ENCODE data around the gene TMEM132D.

TMEM132D gene

DNA sequence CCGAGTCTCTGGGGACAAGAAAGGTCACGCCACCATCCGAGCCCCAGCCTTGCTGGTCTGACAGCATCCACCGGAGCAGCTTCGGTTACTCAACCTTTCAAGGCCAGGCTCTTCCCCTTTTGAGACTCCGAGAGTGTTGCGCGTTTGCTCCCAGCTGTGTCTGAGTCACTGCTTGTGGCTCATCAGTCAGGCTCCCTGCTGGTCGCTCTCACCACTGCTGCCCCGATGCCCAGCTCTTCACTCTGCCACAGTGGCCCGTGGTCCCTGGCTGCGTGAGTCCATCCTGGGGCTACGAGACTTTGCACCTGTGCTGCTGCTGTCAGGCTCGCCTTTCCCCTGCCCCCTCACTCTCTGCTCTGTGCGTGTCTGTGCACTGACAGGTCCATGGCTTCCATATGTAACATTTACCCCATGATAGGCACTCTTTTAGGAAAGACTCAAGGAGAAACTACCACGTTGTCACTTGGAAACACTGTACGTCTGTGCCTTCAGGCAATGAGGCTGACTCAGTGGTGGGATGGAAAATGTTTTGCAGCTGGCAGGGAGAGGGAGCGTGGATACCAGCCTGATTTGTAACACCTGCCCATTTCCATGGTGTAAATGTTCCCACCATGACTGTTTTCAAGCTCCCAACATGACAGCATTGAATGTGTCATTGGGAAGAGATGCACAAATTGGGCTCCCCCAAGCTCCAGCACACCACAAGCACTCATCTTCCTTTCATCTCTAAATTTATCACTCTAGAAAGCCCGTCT lies 350.7 kb downstream of the TMEM132D start:
- Histone ChIP-seq H3K9me3 (ENCODE audit: control insufficient read depth, insufficient read depth, low read depth, low read length) (no peaks in the 10 kb centered on the region), H3K27ac (ENCODE audit: extremely low read depth, low read depth, low read length) (no peak overlapping the region), H3K36me3 (ENCODE audit: control insufficient read depth in 2 of 2, insufficient read depth in 1 of 2, low read length in 2 of 2) (no peaks in the 10 kb centered on the region), H3K4me3 (ENCODE audit: low read depth, low read length) (no peak overlapping the region), H3K4me1 (ENCODE audit: control insufficient read depth, insufficient read depth, low read length) (no peaks in the 10 kb centered on the region)
- POLR2A ChIA-PET: no interaction called here
- CTCF ChIA-PET: no interaction called here
- TF ChIP-seq ZNF843 (tag by site-specific recombination; IDR thresholded peaks at IDR 0.05): no peak
- no peak for TF ChIP-seq ZBTB20 (tag by site-specific recombination; IDR thresholded peaks at IDR 0.05)
- TF ChIP-seq, protein P1, sequence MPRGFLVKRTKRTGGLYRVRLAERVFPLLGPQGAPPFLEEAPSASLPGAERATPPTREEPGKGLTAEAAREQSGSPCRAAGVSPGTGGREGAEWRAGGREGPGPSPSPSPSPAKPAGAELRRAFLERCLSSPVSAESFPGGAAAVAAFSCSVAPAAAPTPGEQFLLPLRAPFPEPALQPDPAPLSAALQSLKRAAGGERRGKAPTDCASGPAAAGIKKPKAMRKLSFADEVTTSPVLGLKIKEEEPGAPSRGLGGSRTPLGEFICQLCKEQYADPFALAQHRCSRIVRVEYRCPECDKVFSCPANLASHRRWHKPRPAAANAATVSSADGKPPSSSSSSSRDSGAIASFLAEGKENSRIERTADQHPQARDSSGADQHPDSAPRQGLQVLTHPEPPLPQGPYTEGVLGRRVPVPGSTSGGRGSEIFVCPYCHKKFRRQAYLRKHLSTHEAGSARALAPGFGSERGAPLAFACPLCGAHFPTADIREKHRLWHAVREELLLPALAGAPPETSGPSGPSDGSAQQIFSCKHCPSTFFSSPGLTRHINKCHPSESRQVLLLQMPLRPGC (tag by site-specific recombination; IDR thresholded peaks at IDR 0.05): no peak
- no peak for TF ChIP-seq ZIC2 (tag by site-specific recombination; IDR thresholded peaks at IDR 0.05)
- TF ChIP-seq ZNF423 (tag by site-specific recombination; IDR thresholded peaks at IDR 0.05): no peak
- no peak for TF ChIP-seq ZNF747 (tag by site-specific recombination; IDR thresholded peaks at IDR 0.05)
- no peak for TF ChIP-seq ZNF169 (tag by site-specific recombination; IDR thresholded peaks at IDR 0.05)
- TF ChIP-seq, protein P2, sequence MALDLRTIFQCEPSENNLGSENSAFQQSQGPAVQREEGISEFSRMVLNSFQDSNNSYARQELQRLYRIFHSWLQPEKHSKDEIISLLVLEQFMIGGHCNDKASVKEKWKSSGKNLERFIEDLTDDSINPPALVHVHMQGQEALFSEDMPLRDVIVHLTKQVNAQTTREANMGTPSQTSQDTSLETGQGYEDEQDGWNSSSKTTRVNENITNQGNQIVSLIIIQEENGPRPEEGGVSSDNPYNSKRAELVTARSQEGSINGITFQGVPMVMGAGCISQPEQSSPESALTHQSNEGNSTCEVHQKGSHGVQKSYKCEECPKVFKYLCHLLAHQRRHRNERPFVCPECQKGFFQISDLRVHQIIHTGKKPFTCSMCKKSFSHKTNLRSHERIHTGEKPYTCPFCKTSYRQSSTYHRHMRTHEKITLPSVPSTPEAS (tag by site-specific recombination; IDR thresholded peaks at IDR 0.05): no peak

DNA sequence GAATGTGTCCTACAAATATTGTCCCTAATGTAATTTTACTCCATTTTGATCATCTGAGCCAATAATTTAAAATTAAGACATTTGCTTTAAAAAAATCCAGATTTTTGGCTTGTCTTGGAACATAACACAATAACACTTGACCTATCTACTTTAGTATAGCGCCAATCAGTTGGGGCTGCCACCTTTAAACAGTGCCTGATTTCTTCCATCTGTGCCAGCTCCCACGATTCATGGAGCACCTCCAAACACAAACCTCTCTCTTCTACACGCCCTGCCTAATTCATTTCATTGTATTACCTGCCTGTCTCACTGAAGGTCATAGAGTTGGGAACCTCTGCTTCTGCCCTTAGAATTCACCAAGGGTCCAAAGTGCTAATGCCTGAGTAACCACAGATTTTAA lies 352.4 kb downstream of the TMEM132D start:
- Histone ChIP-seq H3K27ac (ENCODE audit: extremely low read depth, low read depth, low read length) (no peak overlapping the region), H3K36me3 (ENCODE audit: control insufficient read depth in 2 of 2, insufficient read depth in 1 of 2, low read length in 2 of 2) (no peaks in the 10 kb centered on the region), H3K9me3 (ENCODE audit: control insufficient read depth, insufficient read depth, low read depth, low read length) (no peaks in the 10 kb centered on the region), H3K4me3 (ENCODE audit: low read depth, low read length) (no peak overlapping the region), H3K4me1 (ENCODE audit: control insufficient read depth, insufficient read depth, low read length) (no peaks in the 10 kb centered on the region)
- POLR2A ChIA-PET: no interaction called here
- CTCF ChIA-PET: no interaction called here
- TF ChIP-seq ZNF660 (tag by site-specific recombination; IDR thresholded peaks at IDR 0.05) (no peak), ZNF274 (IDR thresholded peaks at IDR 0.05; ENCODE audit: low read length) (no peak), ZNF274 (tag by site-specific recombination; IDR thresholded peaks at IDR 0.05; ENCODE audit: borderline replicate concordance) (no peak), ZNF658 (tag by site-specific recombination; IDR thresholded peaks at IDR 0.05) (no peak)
- TF ChIP-seq, protein P3, sequence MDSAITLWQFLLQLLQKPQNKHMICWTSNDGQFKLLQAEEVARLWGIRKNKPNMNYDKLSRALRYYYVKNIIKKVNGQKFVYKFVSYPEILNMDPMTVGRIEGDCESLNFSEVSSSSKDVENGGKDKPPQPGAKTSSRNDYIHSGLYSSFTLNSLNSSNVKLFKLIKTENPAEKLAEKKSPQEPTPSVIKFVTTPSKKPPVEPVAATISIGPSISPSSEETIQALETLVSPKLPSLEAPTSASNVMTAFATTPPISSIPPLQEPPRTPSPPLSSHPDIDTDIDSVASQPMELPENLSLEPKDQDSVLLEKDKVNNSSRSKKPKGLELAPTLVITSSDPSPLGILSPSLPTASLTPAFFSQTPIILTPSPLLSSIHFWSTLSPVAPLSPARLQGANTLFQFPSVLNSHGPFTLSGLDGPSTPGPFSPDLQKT (IDR thresholded peaks at IDR 0.05; ENCODE audit: borderline replicate concordance, low read depth, low read length): no peak
- TF ChIP-seq, protein P4, sequence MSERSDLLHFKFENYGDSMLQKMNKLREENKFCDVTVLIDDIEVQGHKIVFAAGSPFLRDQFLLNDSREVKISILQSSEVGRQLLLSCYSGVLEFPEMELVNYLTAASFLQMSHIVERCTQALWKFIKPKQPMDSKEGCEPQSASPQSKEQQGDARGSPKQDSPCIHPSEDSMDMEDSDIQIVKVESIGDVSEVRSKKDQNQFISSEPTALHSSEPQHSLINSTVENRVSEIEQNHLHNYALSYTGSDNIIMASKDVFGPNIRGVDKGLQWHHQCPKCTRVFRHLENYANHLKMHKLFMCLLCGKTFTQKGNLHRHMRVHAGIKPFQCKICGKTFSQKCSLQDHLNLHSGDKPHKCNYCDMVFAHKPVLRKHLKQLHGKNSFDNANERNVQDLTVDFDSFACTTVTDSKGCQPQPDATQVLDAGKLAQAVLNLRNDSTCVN (tag by site-specific recombination; optimal IDR thresholded peaks at IDR 0.05): no peak
- TF ChIP-seq, protein P5, sequence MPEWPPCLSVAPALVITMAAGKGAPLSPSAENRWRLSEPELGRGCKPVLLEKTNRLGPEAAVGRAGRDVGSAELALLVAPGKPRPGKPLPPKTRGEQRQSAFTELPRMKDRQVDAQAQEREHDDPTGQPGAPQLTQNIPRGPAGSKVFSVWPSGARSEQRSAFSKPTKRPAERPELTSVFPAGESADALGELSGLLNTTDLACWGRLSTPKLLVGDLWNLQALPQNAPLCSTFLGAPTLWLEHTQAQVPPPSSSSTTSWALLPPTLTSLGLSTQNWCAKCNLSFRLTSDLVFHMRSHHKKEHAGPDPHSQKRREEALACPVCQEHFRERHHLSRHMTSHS (tag by site-specific recombination; IDR thresholded peaks at IDR 0.05): no peak
- TF ChIP-seq, protein P6, sequence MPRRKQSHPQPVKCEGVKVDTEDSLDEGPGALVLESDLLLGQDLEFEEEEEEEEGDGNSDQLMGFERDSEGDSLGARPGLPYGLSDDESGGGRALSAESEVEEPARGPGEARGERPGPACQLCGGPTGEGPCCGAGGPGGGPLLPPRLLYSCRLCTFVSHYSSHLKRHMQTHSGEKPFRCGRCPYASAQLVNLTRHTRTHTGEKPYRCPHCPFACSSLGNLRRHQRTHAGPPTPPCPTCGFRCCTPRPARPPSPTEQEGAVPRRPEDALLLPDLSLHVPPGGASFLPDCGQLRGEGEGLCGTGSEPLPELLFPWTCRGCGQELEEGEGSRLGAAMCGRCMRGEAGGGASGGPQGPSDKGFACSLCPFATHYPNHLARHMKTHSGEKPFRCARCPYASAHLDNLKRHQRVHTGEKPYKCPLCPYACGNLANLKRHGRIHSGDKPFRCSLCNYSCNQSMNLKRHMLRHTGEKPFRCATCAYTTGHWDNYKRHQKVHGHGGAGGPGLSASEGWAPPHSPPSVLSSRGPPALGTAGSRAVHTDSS (tag by site-specific recombination; IDR thresholded peaks at IDR 0.05): no peak
- TF ChIP-seq, protein P7, sequence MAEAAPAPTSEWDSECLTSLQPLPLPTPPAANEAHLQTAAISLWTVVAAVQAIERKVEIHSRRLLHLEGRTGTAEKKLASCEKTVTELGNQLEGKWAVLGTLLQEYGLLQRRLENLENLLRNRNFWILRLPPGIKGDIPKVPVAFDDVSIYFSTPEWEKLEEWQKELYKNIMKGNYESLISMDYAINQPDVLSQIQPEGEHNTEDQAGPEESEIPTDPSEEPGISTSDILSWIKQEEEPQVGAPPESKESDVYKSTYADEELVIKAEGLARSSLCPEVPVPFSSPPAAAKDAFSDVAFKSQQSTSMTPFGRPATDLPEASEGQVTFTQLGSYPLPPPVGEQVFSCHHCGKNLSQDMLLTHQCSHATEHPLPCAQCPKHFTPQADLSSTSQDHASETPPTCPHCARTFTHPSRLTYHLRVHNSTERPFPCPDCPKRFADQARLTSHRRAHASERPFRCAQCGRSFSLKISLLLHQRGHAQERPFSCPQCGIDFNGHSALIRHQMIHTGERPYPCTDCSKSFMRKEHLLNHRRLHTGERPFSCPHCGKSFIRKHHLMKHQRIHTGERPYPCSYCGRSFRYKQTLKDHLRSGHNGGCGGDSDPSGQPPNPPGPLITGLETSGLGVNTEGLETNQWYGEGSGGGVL (tag by site-specific recombination; IDR thresholded peaks at IDR 0.05): no peak

Data from HEK293 (cell line).